Measurements from ENCODE around the gene CTSH.

Gene CTSH

GRCh38 chr15:78934655-78935023 is 10.2 kb downstream of the CTSH start:
- Histone ChIP-seq H3K4me3 (ENCODE audit: low read depth, low read length) (no peak overlapping the region), H3K27me3 (replicated peaks) (no peaks in the 10 kb centered on the region), H3K27ac (no peak overlapping the region), H3K36me3 (replicated peaks) (no peaks in the 10 kb centered on the region)
- no peak for DNase-seq
- no peak for TF ChIP-seq CTCF (IDR thresholded peaks at IDR 0.05; ENCODE audit: low read depth, low read length, missing control alignments)
- in situ Hi-C loops (cut with HindIII; ENCODE audit: low pct_ligation_motif_present, low sequenced_read_pairs) = no loop called here

- H3K36me3 ChIP-seq (replicated peaks) = no peaks in the 10 kb centered on the region
Measured at GRCh38 chr15:78933823-78934654, 10.8 kb downstream of the CTSH start.

GRCh38 chr15:78933187-78933822 is 11.5 kb downstream of the CTSH start:
- no peak overlapping the region for H3K4me3 ChIP-seq (ENCODE audit: low read depth, low read length)
- no peaks in the 10 kb centered on the region for H3K27me3 ChIP-seq (replicated peaks)
- no peak for DNase-seq
- no peak for TF ChIP-seq CTCF (IDR thresholded peaks at IDR 0.05; ENCODE audit: low read depth, low read length, missing control alignments)
- no peak overlapping the region for H3K27ac ChIP-seq
- in situ Hi-C loops (cut with HindIII; ENCODE audit: low pct_ligation_motif_present, low sequenced_read_pairs) = no loop called here
- no peaks in the 10 kb centered on the region for H3K36me3 ChIP-seq (replicated peaks)

More at GRCh38 chr15:78933823-78934654, 10.8 kb downstream of the CTSH start:
- Histone ChIP-seq H3K27me3 (replicated peaks) (no peaks in the 10 kb centered on the region), H3K4me3 (ENCODE audit: low read depth, low read length) (no peak overlapping the region), H3K27ac (no peak overlapping the region)
- in situ Hi-C loops (cut with HindIII; ENCODE audit: low pct_ligation_motif_present, low sequenced_read_pairs) = no loop called here
- TF ChIP-seq CTCF (IDR thresholded peaks at IDR 0.05; ENCODE audit: low read depth, low read length, missing control alignments) = no peak
- DNase-seq = no peak

- TF ChIP-seq CTCF (IDR thresholded peaks at IDR 0.05; ENCODE audit: low read depth, low read length, missing control alignments) = no peak
- in situ Hi-C loops (cut with HindIII; ENCODE audit: low pct_ligation_motif_present, low sequenced_read_pairs) = no loop called here
- H3K4me3 ChIP-seq (ENCODE audit: low read depth, low read length) = no peak overlapping the region
- H3K36me3 ChIP-seq (replicated peaks) = no peaks in the 10 kb centered on the region
- H3K27ac ChIP-seq = no peak overlapping the region
- no peaks in the 10 kb centered on the region for H3K27me3 ChIP-seq (replicated peaks)
- DNase-seq = no peak
Measured at GRCh38 chr15:78932258-78932808, 12.5 kb downstream of the CTSH start.

- no peak for TF ChIP-seq CTCF (IDR thresholded peaks at IDR 0.05; ENCODE audit: low read depth, low read length, missing control alignments)
Measured at GRCh38 chr15:78931439-78932257, 13.2 kb downstream of the CTSH start.

More at GRCh38 chr15:78931439-78932257, 13.2 kb downstream of the CTSH start:
- Histone ChIP-seq H3K36me3 (replicated peaks) (no peaks in the 10 kb centered on the region), H3K27me3 (replicated peaks) (no peaks in the 10 kb centered on the region), H3K4me3 (ENCODE audit: low read depth, low read length) (no peak overlapping the region), H3K27ac (no peak overlapping the region)
- in situ Hi-C loops (cut with HindIII; ENCODE audit: low pct_ligation_motif_present, low sequenced_read_pairs) = no loop called here
- DNase-seq = no peak
